Activated CD4-positive, alpha-beta T cell treated with anti-CD3 and anti-CD28 coated beads, Interleukin-2, amount 10 ng/mL, durations not matched to agents 24 days and 14 days (primary cell): ENCODE results near the gene CHSY3. TPM values are rescaled to one million over a fixed set of nuclear protein-coding genes. Genes with fewer than 3 reads are reported as not detected.

Experiments
- DNase-seq: peaks from one replicate; pipeline ENCODE4 v3.0.0; 2022
- H3K27ac Mint-ChIP-seq: one replicate; pipeline ENCODE4 v1.8.0; 2022; ENCODE audit warnings: mild to moderate bottlenecking, mixed read lengths
- H3K27me3 Mint-ChIP-seq: one replicate; pipeline ENCODE4 v1.8.0; 2022; ENCODE audit warnings: mixed read lengths
- H3K36me3 Mint-ChIP-seq: one replicate; pipeline ENCODE4 v1.8.0; 2022; ENCODE audit warnings: low read depth, mild to moderate bottlenecking, mixed read lengths
- H3K4me1 Mint-ChIP-seq: one replicate; pipeline ENCODE4 v1.8.0; 2021; ENCODE audit warnings: mixed read lengths
- H3K4me3 Mint-ChIP-seq: one replicate; pipeline ENCODE4 v1.8.0; 2022; ENCODE audit warnings: mild to moderate bottlenecking, moderate library complexity, mixed read lengths
- H3K9me3 Mint-ChIP-seq: one replicate; pipeline ENCODE4 v1.8.0; 2021; ENCODE audit warnings: mixed read lengths
- intact Hi-C: fragments of 100-400 bp; cut with micrococcal nuclease; formaldehyde crosslinking; loops from one replicate; pipeline ENCODE4 v1.15.1; 2023
- total RNA-seq: library from RNA; stranded (reverse); gene quantifications from 2 replicates; pipeline ENCODE4 v1.2.3, GENCODE V29; 2022

Gene CHSY3
- total RNA-seq, result not detected in 2 replicates

DNA sequence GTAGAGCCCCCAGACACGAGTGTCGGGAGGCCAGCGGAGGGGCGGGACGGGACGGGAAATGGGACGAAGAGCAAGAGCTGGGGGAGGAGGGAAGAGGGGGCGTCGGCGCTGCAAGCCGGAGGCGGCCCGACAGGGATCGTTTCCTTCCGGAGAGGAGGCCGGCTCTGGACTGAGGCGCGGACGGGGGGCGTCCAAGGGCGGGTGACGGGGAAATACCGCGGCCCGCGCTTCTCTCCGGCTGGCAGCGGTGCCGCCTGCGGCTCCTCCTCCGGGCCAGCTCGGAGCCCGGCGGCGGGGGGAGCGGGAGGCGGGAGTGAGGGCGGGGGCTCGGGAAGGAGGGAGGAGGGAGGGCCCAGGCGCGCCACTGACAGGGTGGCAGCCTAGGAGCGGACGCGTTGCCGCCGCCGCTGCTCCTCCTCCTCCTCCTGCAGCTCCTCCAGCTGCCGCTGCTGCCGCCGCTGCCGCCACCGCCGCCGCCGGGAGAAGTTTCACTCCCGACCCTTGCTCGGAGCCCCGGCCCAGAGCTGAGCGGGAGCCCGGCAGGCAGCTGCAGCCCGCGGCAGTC, at the start of gene CHSY3:
Gene CHSY3, plus strand, starts transcription at position 364 of the 565 bp plus-strand sequence.
- H3K4me1 Mint-ChIP-seq, result peaks cover 13% of the 10 kb centered on the region

DNA sequence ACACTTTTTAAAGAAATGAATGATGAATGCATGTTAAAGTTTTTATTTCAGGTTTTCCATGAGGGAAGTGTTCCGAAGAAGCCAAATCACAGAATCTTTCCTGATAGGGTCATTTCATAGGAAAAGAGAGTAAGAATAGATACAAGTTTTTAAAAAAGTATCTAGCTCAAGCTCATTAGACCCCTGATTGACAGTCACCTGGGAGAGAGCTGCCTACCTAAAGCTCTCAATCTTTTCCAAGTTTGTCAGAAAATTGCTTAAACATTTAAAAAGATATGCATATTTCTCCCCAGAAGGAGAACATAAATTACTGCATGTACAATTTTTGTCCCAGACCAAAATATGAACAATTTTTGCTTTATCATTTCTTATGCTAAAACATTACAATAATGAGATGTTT, 47.9 kb upstream of the CHSY3 start:
- Mint-ChIP-seq H3K4me1 (no peaks in the 10 kb centered on the region), H3K27ac (no peak overlapping the region), H3K36me3 (no peaks in the 10 kb centered on the region), H3K27me3 (no peaks in the 10 kb centered on the region), H3K4me3 (no peak overlapping the region), H3K9me3 (no peaks in the 10 kb centered on the region)
- DNase-seq, result no peak
- intact Hi-C loops, result loop anchor here (10.0 kb wide), 1 partner anchor 1642 kb away; no protein-coding TSS in a partner anchor

More for the DNA sequence above, at the start of gene CHSY3:
- Mint-ChIP-seq H3K27ac (no peak within 1 kb of the TSS), H3K4me3 (peak within 1 kb of the TSS; percentile 80), H3K9me3 (no peaks in the 10 kb centered on the region), H3K27me3 (peaks cover 49% of the 10 kb centered on the region), H3K36me3 (no peaks in the 10 kb centered on the region)
- DNase-seq, result peak; percentile 82
- intact Hi-C loops, result no loop called here

DNA sequence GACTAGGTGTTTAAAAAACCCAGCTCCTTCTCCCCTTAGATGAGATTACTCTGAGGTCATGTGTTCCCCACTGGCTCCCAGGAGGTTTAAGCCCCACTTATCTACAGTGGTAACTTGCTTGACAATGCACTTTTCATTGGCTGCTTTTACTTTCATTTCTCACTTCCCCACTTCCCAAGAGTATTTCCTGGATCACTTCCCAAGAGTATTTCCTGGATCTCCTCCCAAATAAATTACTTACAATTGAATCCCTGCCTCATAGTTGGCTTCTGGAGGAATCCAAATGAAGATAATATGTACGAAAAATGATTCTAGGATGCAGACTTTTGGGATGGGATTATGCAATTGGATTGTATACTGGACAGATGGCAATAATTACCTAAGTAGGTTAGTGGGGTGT, 47.1 kb upstream of the CHSY3 start:
- no peaks in the 10 kb centered on the region for H3K27me3 Mint-ChIP-seq
- H3K27ac Mint-ChIP-seq, result no peak overlapping the region
- intact Hi-C loops, result loop anchor here (10.0 kb wide), 1 partner anchor 1642 kb away; no protein-coding TSS in a partner anchor
- no peak for DNase-seq
- H3K4me1 Mint-ChIP-seq, result no peaks in the 10 kb centered on the region
- H3K36me3 Mint-ChIP-seq, result no peaks in the 10 kb centered on the region
- H3K9me3 Mint-ChIP-seq, result no peaks in the 10 kb centered on the region
- H3K4me3 Mint-ChIP-seq, result no peak overlapping the region

DNA sequence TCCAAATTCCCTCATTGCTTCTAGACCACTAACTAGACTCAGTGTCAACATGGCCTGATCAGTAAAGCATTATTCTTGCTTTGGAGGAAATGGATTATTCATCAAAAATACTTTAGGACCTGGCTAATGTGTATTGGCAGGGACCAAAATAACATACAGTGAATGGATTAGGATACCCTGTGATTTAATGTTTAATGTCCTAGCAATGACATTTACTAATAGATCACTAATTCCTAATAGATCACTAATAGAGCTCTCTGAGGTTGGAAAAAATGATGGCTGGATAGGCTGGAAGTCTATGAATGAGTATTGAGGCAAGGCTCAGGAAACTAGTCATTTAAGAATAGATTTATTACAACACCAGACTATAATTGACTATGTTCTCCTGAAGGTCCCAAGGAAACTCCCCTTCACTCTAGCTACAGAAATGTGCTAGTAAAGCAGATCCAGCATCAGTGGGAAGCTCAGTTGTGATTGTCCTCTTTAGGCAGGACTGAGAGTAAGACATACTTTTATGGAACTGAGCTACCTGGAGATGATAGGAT, 46.1 kb upstream of the CHSY3 start:
- H3K4me1 Mint-ChIP-seq, result no peaks in the 10 kb centered on the region
- H3K4me3 Mint-ChIP-seq, result no peak overlapping the region
- H3K27me3 Mint-ChIP-seq, result no peaks in the 10 kb centered on the region
- no peak overlapping the region for H3K27ac Mint-ChIP-seq
- no peaks in the 10 kb centered on the region for H3K9me3 Mint-ChIP-seq
- intact Hi-C loops, result loop anchor here (10.0 kb wide), 1 partner anchor 1643 kb away; no protein-coding TSS in a partner anchor
- DNase-seq, result no peak
- H3K36me3 Mint-ChIP-seq, result no peaks in the 10 kb centered on the region

DNA sequence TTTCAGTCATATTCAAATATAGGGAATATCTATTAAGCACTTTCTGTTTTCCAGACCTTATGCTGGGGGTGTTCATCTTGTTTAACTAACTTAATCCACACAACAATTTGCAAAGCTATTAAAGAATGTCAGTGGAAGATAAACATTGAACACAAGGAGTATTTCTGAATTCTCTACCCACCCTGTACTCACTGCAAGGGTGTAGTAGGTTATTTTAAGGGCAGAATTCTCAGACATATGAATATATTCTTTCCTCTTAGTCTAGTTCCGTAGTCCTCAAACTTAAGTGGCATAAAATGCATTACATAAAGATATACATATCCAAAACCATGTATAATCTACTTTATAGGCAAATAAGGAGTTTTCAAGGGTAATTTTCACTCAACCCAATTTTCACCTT, 19.9 kb upstream of the CHSY3 start:
- Mint-ChIP-seq H3K27me3 (no peaks in the 10 kb centered on the region), H3K36me3 (no peaks in the 10 kb centered on the region), H3K4me1 (no peaks in the 10 kb centered on the region), H3K9me3 (no peaks in the 10 kb centered on the region), H3K27ac (no peak overlapping the region), H3K4me3 (no peak overlapping the region)
- intact Hi-C loops, result no loop called here
- DNase-seq, result no peak

DNA sequence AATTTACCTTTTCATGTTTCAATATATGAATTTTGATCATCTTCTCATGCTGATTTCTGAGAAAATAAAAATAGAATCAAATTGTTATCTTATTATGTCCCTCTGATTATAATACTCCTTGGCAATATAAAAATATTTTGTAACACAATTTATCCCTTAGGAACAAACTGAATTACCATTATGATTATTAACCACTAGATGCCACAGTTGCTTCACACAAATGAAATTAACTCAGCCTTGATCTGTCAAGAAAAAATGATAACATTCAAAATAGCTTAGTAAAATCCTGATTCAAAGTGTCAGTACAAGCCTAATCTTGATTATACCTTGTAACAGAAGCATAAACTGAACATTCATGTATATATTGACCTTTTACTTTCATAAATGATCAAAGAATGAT, 4.8 kb upstream of the CHSY3 start:
- no peak for DNase-seq
- no peaks in the 10 kb centered on the region for H3K9me3 Mint-ChIP-seq
- peaks cover 3% of the 10 kb centered on the region for H3K4me1 Mint-ChIP-seq
- H3K27ac Mint-ChIP-seq, result no peak overlapping the region
- intact Hi-C loops, result no loop called here
- no peaks in the 10 kb centered on the region for H3K36me3 Mint-ChIP-seq
- H3K27me3 Mint-ChIP-seq, result peaks cover 23% of the 10 kb centered on the region
- no peak overlapping the region for H3K4me3 Mint-ChIP-seq

DNA sequence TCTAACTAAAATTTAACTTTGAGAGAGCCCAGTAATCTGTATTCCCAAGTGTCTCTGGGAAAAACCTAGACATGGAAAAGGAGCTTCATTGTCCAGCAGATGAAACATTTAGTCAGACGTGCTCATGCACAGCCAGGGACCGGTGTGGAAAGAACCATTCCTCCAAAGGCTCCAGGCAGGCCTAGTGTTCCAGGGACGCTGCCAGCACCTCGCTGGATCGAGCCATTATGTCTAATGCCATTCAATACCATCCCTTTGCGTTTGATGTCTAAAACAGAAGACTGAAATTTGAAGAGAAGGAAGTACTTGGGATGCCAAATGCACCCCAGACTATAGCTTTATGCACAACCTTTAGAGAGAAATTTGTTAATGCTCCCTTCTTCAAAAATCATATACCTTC, 1.4 kb upstream of the CHSY3 start:
- intact Hi-C loops, result no loop called here
- H3K27me3 Mint-ChIP-seq, result peaks cover 44% of the 10 kb centered on the region
- peaks cover 13% of the 10 kb centered on the region for H3K4me1 Mint-ChIP-seq

DNA sequence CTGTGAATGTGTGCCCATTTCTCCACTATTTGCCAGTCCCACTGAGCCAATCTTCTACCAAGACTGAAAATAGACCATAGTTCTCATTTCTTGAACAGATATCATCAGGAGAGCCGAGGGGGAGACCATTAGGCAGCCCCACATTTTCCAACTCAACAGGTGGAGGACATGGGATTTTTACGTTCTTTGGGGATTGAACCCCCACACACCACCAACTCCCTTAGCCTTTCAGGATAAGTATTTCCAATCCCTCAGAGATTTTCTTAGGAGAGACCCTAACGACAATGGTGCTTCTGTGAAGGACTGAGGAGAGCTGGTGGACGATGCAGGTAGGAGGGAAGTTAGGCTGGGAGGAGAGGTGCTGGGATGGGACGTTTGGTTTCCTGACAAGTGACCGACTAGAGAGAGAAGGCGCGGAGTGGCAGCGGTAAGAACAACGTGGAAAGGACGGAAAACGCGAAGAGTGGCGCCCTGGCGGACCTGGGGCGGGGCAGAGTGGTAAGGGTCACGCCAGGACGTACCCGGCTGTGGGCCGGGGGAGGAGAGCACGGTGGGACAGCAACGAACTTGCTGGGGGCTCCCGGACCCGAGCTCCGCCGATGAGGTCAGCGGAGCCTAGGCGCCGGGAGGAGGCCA, 681 bp upstream of the CHSY3 start:
- Mint-ChIP-seq H3K9me3 (no peaks in the 10 kb centered on the region), H3K4me1 (peaks cover 13% of the 10 kb centered on the region), H3K4me3 (peak overlapping the region; percentile 80), H3K36me3 (no peaks in the 10 kb centered on the region), H3K27me3 (peaks cover 49% of the 10 kb centered on the region), H3K27ac (no peak overlapping the region)
- intact Hi-C loops, result no loop called here
- DNase-seq, result peak; percentile 54

More for the DNA sequence above, 1.4 kb upstream of the CHSY3 start:
- no peak for DNase-seq
- Mint-ChIP-seq H3K27ac (no peak overlapping the region), H3K9me3 (no peaks in the 10 kb centered on the region), H3K4me3 (no peak overlapping the region), H3K36me3 (no peaks in the 10 kb centered on the region)

DNA sequence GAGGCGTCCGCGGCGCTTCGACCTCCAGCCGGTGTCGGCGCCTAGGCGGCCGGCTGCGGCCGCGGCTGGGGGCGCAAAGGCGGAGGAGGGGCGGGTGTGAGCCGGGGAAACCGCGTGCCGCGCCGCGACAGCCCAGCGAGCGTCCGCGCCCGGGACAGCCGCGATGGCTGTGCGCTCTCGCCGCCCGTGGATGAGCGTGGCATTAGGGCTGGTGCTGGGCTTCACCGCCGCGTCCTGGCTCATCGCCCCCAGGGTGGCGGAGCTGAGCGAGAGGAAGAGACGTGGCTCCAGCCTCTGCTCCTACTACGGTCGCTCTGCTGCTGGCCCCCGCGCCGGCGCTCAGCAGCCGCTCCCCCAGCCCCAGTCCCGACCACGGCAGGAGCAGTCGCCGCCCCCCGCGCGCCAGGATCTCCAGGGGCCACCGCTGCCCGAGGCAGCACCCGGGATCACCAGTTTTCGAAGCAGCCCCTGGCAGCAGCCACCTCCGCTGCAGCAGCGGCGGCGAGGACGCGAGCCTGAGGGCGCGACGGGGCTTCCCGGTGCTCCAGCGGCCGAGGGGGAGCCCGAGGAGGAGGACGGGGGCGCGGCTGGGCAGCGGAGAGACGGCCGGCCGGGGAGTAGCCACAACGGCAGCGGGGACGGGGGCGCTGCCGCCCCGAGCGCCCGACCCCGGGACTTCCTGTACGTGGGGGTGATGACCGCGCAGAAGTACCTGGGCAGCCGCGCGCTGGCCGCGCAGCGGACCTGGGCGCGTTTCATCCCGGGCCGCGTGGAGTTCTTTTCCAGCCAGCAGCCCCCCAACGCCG, 605 bp downstream of the CHSY3 start:
- peaks cover 13% of the 10 kb centered on the region for H3K4me1 Mint-ChIP-seq
- no peaks in the 10 kb centered on the region for H3K9me3 Mint-ChIP-seq
- H3K27me3 Mint-ChIP-seq, result peaks cover 50% of the 10 kb centered on the region
- intact Hi-C loops, result no loop called here
- no peak overlapping the region for H3K27ac Mint-ChIP-seq
- peak; percentile 56 for DNase-seq
- H3K4me3 Mint-ChIP-seq, result peak overlapping the region; percentile 73
- H3K36me3 Mint-ChIP-seq, result no peaks in the 10 kb centered on the region

DNA sequence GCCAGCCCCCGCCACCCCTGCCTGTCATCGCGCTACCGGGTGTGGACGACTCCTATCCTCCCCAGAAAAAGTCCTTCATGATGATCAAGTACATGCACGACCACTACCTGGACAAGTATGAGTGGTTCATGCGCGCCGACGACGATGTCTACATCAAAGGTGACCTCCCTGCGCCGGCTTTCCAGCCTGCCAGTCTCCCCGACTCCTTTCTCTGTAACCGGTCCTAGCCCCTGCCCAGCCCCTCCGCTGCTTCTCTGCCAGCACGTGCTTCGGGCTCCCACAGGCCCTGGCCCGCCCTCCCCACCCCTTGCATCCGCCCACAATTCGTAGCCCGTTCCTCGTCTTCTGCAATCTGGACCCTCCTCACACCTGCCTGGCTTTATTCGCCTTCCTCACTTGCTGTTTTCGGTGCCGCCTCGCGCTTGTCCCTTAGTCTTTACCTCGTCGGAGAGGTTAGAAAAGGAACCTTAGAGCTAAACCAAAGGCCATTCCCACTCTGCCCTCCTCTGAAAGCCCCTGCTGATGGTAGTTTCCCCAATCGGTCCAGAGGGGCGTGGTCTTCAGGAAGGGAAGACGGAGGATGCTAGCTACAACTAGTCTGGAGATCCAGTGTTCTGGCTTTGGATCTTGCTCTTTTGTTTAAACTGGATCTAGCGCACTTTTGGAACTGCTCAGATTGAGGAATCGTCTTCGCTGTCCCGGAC, 1.4 kb downstream of the CHSY3 start:
- Mint-ChIP-seq H3K36me3 (no peaks in the 10 kb centered on the region), H3K27ac (peak overlapping the region; percentile 54), H3K27me3 (peaks cover 50% of the 10 kb centered on the region), H3K4me1 (peaks cover 13% of the 10 kb centered on the region), H3K9me3 (no peaks in the 10 kb centered on the region), H3K4me3 (peak overlapping the region; percentile 73)
- intact Hi-C loops, result no loop called here
- DNase-seq, result peak; percentile 57

DNA sequence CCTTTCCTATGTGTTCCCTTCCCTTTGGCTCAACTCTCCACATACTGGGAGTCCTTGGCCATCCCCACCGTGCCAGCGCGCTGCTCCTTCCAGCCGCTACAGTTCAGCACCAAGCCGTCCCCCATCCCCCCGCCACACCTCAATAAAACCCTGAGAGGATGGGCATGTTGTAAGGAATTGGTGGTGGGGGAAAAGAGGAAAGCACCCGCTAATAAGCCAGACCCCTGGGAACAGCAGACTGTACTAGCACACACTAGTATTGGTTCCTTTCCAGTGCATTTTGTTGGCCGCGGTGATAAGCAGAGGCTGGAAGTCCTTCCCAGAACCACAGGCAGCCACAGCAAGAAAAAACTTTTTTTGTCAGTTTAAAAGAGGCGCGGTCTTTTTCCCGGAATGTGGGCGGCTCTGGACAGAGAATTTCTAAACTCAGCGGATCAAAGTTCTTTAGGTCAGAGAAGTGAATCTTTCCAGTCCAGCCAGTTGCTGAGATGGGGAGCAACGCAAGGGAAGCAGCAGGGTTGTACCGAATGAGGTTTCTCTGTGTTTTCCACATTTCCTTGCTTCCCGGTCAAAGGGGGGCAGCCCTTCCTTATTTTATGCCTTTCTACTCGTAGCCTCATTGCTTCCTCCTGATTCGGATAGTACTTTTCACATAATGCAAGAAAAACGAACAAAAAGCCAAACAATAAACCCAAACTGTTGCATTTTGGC, 2.1 kb downstream of the CHSY3 start:
- Mint-ChIP-seq H3K4me3 (peak overlapping the region; percentile 73), H3K9me3 (no peaks in the 10 kb centered on the region), H3K27me3 (peaks cover 48% of the 10 kb centered on the region), H3K4me1 (peaks cover 13% of the 10 kb centered on the region), H3K27ac (no peak overlapping the region), H3K36me3 (no peaks in the 10 kb centered on the region)
- intact Hi-C loops, result no loop called here
- no peak for DNase-seq

DNA sequence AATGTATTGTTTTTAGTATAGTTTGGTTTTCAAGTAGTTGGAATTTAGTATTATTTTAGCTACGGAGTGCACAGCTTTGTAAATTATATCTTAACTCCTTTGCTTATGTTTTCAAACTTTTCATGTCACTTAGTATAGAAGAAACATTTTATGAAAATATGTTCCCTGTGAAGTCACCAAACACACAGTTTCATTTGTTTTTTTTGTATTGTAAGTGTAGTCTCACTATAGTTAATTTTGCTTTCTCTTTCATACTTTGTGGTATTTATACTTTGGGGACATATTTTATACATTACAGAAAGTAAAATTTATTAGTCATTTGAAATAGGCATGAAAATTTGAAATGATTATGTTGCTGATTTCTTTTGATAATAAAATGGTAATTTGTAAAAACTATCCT, 5.0 kb downstream of the CHSY3 start:
- Mint-ChIP-seq H3K9me3 (no peaks in the 10 kb centered on the region), H3K4me3 (no peak overlapping the region), H3K27ac (no peak overlapping the region), H3K36me3 (no peaks in the 10 kb centered on the region), H3K4me1 (peaks cover 10% of the 10 kb centered on the region), H3K27me3 (peaks cover 28% of the 10 kb centered on the region)
- intact Hi-C loops, result no loop called here
- DNase-seq, result no peak

DNA sequence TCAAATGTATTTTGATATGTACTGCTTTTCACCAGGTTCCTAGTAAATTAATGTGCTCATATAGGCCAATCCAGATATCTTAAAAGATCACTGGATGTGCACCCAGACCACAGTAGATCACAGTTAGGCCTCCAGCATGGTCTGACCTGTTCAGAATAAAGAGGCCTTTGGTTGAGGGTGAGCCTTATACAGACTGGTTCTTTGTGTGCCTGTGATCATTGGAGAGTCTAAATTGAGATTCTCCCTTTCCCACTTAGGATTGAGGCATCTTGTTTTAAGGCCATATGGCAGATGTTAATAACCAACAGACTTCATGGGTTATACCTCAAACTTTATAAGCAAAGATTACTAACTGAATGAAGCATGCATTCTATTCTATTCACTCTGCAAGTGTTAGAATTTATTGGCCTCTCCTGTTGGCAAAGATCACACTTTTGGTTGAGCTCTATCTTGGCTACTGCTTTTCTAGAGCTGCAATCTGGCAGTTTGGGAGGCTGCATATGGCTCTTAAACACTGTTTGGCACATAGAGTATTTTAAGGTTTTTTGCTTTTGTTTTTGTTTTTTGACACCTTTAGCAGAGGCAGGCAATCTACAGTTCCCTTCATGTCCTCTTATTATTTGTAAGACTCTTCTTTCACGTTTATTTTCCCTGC, 8.5 kb downstream of the CHSY3 start:
- no peak for DNase-seq
- no peaks in the 10 kb centered on the region for H3K4me1 Mint-ChIP-seq
- no peaks in the 10 kb centered on the region for H3K36me3 Mint-ChIP-seq
- no peak overlapping the region for H3K4me3 Mint-ChIP-seq
- H3K9me3 Mint-ChIP-seq, result no peaks in the 10 kb centered on the region
- H3K27me3 Mint-ChIP-seq, result peaks cover 8% of the 10 kb centered on the region
- H3K27ac Mint-ChIP-seq, result no peak overlapping the region
- intact Hi-C loops, result no loop called here
